ENCODE data around the gene F2RL1. TPM values are rescaled to one million over a fixed set of nuclear protein-coding genes. Genes with fewer than 3 reads are reported as not detected.
A peak's percentile ranks its signal among the peaks of the same experiment; 100 is the strongest.

Gene F2RL1
- total and polyA plus RNA-seq, 8 donors: 6.7 to 19.3 (median 14.9) TPM

GRCh38 chr5:76794871-76795270, 24.0 kb upstream of the F2RL1 start:
- FAIRE-seq: no peak
- WGBS, 2 donors: 74 to 75% methylated on average over 4 of the region's 4 CpGs
- ATAC-seq: no peak

GRCh38 chr5:76799588-76799987, 19.2 kb upstream of the F2RL1 start:
- Histone ChIP-seq H3K4me3 (no peak overlapping the region), H3K9me3 (no peaks in the 10 kb centered on the region), H3K36me3 (no peaks in the 10 kb centered on the region), H3K27ac (no peak overlapping the region), H3K4me1 (no peaks in the 10 kb centered on the region), H3K27me3 (no peaks in the 10 kb centered on the region)
- DNase-seq (no peak), FAIRE-seq (no peak), ATAC-seq (no peak)
- TF ChIP-seq CTCF (IDR thresholded peaks at IDR 0.05): no peak
- intact Hi-C loops (cut with DNase I): no loop called here
- 72 to 86% methylated on average over 1 of the region's 1 CpG for WGBS, 2 donors

More at GRCh38 chr5:76794871-76795270, 24.0 kb upstream of the F2RL1 start:
- H3K27ac ChIP-seq: no peak overlapping the region
- peaks cover 0 to 9% (median 0%) of the 10 kb centered on the region in 3 donors for H3K4me1 ChIP-seq
- H3K27me3 ChIP-seq: no peaks in the 10 kb centered on the region
- no peak overlapping the region for H3K4me3 ChIP-seq
- DNase-seq: no peak
- no peaks in the 10 kb centered on the region for H3K9me3 ChIP-seq
- no peak for TF ChIP-seq CTCF (IDR thresholded peaks at IDR 0.05)
- intact Hi-C loops (cut with DNase I): no loop called here
- H3K36me3 ChIP-seq: no peaks in the 10 kb centered on the region

GRCh38 chr5:76800579-76800978, 18.3 kb upstream of the F2RL1 start:
- ATAC-seq: no peak
- no peak for DNase-seq
- WGBS, 2 donors: 88 to 89% methylated on average over 3 of the region's 3 CpGs
- intact Hi-C loops (cut with DNase I): no loop called here
- Histone ChIP-seq H3K27ac (no peak overlapping the region), H3K9me3 (no peaks in the 10 kb centered on the region), H3K36me3 (no peaks in the 10 kb centered on the region), H3K27me3 (no peaks in the 10 kb centered on the region), H3K4me1 (no peaks in the 10 kb centered on the region), H3K4me3 (no peak overlapping the region)
- FAIRE-seq: no peak
- no peak for TF ChIP-seq CTCF (IDR thresholded peaks at IDR 0.05)

DNA sequence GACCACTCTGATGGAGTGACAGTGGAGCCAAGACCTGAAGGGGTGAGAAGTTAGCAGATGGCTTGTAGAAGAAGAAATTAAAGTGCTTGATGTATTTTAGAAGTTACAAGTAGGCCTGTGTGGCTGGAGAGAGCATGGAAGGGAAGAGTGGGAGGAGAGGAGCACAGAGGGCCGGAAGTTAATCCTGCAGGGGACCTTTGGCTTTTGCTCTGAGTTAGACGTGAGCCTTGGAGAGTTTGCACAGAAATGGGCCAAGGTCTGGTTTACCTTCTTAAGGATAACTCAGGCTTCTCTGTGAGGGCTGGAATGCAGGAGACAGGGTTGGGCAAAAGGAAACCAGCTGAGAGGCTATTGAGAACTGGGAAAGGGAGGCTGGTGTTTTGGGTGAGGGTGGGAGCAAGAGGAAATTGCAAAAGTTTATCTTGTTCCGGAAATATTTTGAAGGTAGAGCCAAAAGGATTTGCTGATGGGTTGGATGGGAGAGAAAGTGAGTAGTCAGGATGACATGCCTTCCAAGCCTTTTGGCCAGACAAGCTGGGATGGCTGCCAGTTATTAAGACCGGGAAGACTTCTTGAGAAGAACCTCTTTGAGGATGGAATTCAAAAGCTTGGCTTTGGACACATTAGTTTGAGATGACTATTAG, 17.5 kb upstream of the F2RL1 start:
- no peak for FAIRE-seq
- H3K4me3 ChIP-seq: no peak overlapping the region
- no peaks in the 10 kb centered on the region for H3K4me1 ChIP-seq
- no peak overlapping the region for H3K27ac ChIP-seq
- no peak for DNase-seq
- no peaks in the 10 kb centered on the region for H3K36me3 ChIP-seq
- no peaks in the 10 kb centered on the region for H3K9me3 ChIP-seq
- no peaks in the 10 kb centered on the region for H3K27me3 ChIP-seq
- peak in 1 of 4 donors; percentile 16 for ATAC-seq
- TF ChIP-seq CTCF (IDR thresholded peaks at IDR 0.05): no peak
- intact Hi-C loops (cut with DNase I): no loop called here
- WGBS, 2 donors: 56 to 68% methylated on average over 4 of the region's 4 CpGs

- no peak for TF ChIP-seq CTCF (IDR thresholded peaks at IDR 0.05)
- Histone ChIP-seq H3K4me1 (no peaks in the 10 kb centered on the region), H3K9me3 (no peaks in the 10 kb centered on the region), H3K27me3 (no peaks in the 10 kb centered on the region), H3K4me3 (no peak overlapping the region), H3K27ac (no peak overlapping the region), H3K36me3 (no peaks in the 10 kb centered on the region)
- no peak for DNase-seq
- no peak for FAIRE-seq
- intact Hi-C loops (cut with DNase I): no loop called here
- ATAC-seq: no peak
- 63 to 72% methylated on average over 3 of the region's 3 CpGs for whole genome bisulfite sequencing, 2 donors
Observed at GRCh38 chr5:76801803-76802195, 17.0 kb upstream of the F2RL1 start.
